ENCODE data around the gene B4GALT2.

Gene B4GALT2

DNA sequence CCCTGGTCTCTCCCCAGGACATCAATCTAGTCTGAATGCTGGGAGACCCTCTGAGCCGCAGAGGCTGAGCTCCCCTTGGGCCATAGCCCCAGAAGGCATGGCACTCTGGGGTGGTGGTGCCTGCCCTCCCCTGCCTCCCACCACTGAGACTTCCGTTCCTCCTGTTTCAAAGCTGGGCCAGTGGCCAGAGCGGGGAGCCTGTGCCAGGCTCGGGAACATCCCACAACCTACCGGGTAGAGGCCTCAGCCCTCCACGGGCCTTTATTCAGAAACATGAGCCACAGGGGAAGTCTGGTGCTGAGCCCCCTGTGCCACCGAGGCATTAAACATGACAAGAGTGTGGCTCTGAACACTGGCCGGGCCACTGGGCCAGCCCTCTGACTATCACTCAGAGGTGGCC, 20.4 kb downstream of the B4GALT2 start:
- H3K27ac Mint-ChIP-seq, result no peak overlapping the region
- no peaks in the 10 kb centered on the region for H3K36me3 Mint-ChIP-seq (ENCODE audit: insufficient read depth)
- no peaks in the 10 kb centered on the region for H3K9me3 Mint-ChIP-seq
- DNase-seq (no peak), ATAC-seq (replicated peaks) (no peak)
- H3K4me3 Mint-ChIP-seq, result no peak overlapping the region
- no peaks in the 10 kb centered on the region for H3K4me1 Mint-ChIP-seq (ENCODE audit: low read depth in 2 of 2)
- H3K27me3 Mint-ChIP-seq, result peaks cover 0 to 18% of the 10 kb centered on the region in 2 donors

DNA sequence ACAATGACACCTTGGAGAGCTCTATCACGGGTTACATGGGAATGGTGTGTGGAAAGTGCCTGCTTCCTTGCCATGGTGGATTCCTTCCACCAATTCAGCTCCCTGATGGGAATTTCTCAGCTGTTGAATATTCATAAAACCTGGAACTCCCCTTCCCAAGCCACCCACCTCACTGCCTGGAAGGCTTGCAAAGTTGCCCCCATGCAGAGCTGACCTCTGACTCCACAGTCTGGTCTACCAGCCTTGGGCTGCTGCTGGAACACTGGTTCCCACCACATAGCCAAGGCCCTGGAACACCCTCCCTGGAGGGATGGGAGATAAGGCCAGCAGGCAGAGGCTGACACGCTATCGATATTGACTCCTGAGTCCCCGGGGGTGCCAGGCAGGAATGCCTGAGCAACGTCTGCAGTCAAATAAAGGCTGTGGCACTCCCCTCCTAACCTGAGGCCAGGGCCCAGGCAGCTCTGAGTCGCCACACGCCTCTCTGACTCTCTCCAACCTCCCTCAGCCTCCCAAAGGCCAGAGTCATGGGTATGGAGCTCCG, 21.2 kb downstream of the B4GALT2 start:
- Mint-ChIP-seq H3K9me3 (no peaks in the 10 kb centered on the region), H3K4me1 (ENCODE audit: low read depth in 2 of 2) (no peaks in the 10 kb centered on the region), H3K27ac (no peak overlapping the region), H3K4me3 (no peak overlapping the region), H3K36me3 (ENCODE audit: insufficient read depth) (no peaks in the 10 kb centered on the region), H3K27me3 (peaks cover 0 to 18% of the 10 kb centered on the region in 2 donors)
- no peak for ATAC-seq (replicated peaks)
- no peak for DNase-seq

DNA sequence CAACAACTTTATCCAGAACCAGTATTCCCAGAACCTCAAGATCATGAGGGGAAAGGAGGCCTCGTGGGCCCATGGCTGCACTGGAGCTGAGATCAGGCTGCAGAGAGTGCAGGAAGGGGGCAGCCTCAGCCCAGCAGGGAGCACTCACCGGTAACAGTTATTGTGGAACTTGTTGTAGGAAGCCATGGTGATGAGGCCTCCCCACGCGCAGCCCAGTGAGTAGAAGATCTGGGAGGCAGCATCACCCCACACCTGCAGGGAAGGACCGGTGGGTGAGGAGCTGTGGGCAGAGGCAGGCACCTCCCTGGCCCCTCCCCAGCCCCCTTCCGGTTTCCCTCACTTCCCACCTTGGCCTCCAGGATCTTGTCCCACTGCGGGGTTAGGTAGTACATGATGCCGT, 23.2 kb downstream of the B4GALT2 start:
- no peaks in the 10 kb centered on the region for H3K9me3 Mint-ChIP-seq
- H3K27ac Mint-ChIP-seq, result no peak overlapping the region
- H3K4me3 Mint-ChIP-seq, result no peak overlapping the region
- DNase-seq (no peak), ATAC-seq (replicated peaks) (no peak)
- H3K36me3 Mint-ChIP-seq (ENCODE audit: insufficient read depth), result no peaks in the 10 kb centered on the region
- no peaks in the 10 kb centered on the region for H3K4me1 Mint-ChIP-seq (ENCODE audit: low read depth in 2 of 2)
- H3K27me3 Mint-ChIP-seq, result peaks cover 0 to 18% of the 10 kb centered on the region in 2 donors

- DNase-seq (no peak), ATAC-seq (replicated peaks) (no peak)
- Mint-ChIP-seq H3K27ac (no peak overlapping the region), H3K36me3 (ENCODE audit: insufficient read depth) (no peaks in the 10 kb centered on the region), H3K9me3 (no peaks in the 10 kb centered on the region), H3K4me1 (ENCODE audit: low read depth in 2 of 2) (no peaks in the 10 kb centered on the region), H3K27me3 (peaks cover 0 to 18% of the 10 kb centered on the region in 2 donors), H3K4me3 (no peak overlapping the region)
Observed at GRCh38 chr1:44002606-44003157, 23.7 kb downstream of the B4GALT2 start.

GRCh38 chr1:44008259-44008658, 29.2 kb downstream of the B4GALT2 start:
- Mint-ChIP-seq H3K4me3 (peak overlapping the region in 1 of 2 donors; percentile 20), H3K4me1 (ENCODE audit: low read depth in 2 of 2) (no peaks in the 10 kb centered on the region), H3K27ac (no peak overlapping the region), H3K9me3 (no peaks in the 10 kb centered on the region), H3K27me3 (no peaks in the 10 kb centered on the region), H3K36me3 (ENCODE audit: insufficient read depth) (no peaks in the 10 kb centered on the region)
- DNase-seq (no peak), ATAC-seq (replicated peaks) (no peak)

DNA sequence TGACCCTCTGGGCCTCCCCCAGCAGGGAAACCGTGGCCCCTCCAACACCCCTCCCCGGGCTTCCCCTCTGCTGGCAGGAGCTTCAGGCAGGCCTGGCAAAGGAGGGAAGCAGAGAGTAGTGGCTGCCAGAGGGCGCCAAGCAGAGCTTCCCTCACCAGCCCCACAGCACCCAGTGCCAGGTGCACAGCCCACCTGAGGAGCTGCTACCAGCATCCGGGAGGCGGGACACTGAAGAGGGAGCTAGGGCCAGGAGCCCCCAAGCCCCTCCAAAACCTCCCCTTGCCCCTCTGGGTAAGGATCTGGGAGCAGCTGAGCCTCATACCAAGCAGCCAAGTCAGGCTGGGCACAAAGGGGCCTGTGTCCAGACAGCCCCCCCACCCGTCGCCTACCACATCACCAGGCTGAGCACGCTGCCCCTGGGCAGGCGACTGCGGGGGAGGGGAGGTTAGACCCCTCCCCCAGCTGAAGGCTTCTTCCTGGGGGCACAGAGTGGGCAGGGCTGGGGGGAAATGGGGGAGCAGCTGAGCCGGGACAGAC, 32.0 kb downstream of the B4GALT2 start:
- Mint-ChIP-seq H3K36me3 (ENCODE audit: insufficient read depth) (no peaks in the 10 kb centered on the region), H3K4me3 (no peak overlapping the region), H3K9me3 (no peaks in the 10 kb centered on the region), H3K27me3 (peaks cover 11 to 21% of the 10 kb centered on the region in 2 donors), H3K27ac (no peak overlapping the region), H3K4me1 (ENCODE audit: low read depth in 2 of 2) (no peaks in the 10 kb centered on the region)
- ATAC-seq (replicated peaks), result no peak
- no peak for DNase-seq

DNA sequence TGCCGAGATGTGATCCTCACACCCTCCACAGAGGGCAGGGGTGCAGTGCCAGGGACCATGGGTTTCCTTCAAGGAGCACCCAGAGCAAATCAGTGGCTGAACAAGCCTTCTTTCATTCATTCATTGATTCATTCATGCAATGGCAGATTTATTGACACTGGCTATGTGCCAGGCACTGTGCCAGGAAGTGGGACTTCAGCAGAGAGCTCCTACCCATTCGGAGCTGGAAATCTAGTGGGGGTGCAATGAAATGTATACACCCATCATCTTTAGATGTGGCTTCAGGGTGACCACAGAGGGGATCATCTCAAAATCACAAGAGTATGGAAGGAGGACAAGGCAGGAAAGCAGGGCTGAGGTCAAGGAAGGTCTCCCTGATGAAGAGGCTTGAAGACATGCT, 33.4 kb downstream of the B4GALT2 start:
- peaks cover 11 to 22% of the 10 kb centered on the region in 2 donors for H3K27me3 Mint-ChIP-seq
- DNase-seq (no peak), ATAC-seq (replicated peaks) (no peak)
- H3K9me3 Mint-ChIP-seq, result no peaks in the 10 kb centered on the region
- H3K27ac Mint-ChIP-seq, result no peak overlapping the region
- no peaks in the 10 kb centered on the region for H3K4me1 Mint-ChIP-seq (ENCODE audit: low read depth in 2 of 2)
- H3K4me3 Mint-ChIP-seq, result no peak overlapping the region
- no peaks in the 10 kb centered on the region for H3K36me3 Mint-ChIP-seq (ENCODE audit: insufficient read depth)

- Mint-ChIP-seq H3K36me3 (ENCODE audit: insufficient read depth) (no peaks in the 10 kb centered on the region), H3K9me3 (no peaks in the 10 kb centered on the region), H3K27ac (no peak overlapping the region), H3K4me3 (no peak overlapping the region), H3K27me3 (peaks cover 11 to 22% of the 10 kb centered on the region in 2 donors), H3K4me1 (ENCODE audit: low read depth in 2 of 2) (no peaks in the 10 kb centered on the region)
- ATAC-seq (replicated peaks) (no peak), DNase-seq (no peak)
Observed at GRCh38 chr1:44012941-44013609, 34.1 kb downstream of the B4GALT2 start.

DNA sequence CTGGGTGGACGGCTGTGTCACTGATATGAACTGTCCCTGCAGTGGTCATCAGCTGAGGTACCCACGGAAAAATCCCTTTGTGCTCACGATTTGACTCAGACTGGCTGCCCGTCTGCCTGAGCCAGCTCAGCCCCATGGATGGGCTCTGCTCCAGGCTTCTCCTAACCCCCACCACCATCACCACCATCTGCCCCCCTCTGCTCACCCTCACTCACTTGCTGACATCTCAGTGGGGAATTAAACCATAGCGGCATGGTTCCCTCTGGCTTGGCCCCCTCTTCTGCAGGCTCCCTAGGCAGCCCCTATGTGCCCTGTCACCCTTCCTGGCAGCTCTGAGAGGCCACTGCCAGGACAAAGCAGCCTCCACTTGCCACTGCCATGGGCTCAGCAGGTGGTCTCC, 34.9 kb downstream of the B4GALT2 start:
- peaks cover 11 to 22% of the 10 kb centered on the region in 2 donors for H3K27me3 Mint-ChIP-seq
- DNase-seq (no peak), ATAC-seq (replicated peaks) (no peak)
- no peak overlapping the region for H3K27ac Mint-ChIP-seq
- H3K9me3 Mint-ChIP-seq, result no peaks in the 10 kb centered on the region
- no peak overlapping the region for H3K4me3 Mint-ChIP-seq
- no peaks in the 10 kb centered on the region for H3K36me3 Mint-ChIP-seq (ENCODE audit: insufficient read depth)
- no peaks in the 10 kb centered on the region for H3K4me1 Mint-ChIP-seq (ENCODE audit: low read depth in 2 of 2)

GRCh38 chr1:44014365-44015104, 35.5 kb downstream of the B4GALT2 start:
- Mint-ChIP-seq H3K4me1 (ENCODE audit: low read depth in 2 of 2) (no peaks in the 10 kb centered on the region), H3K27ac (no peak overlapping the region), H3K9me3 (no peaks in the 10 kb centered on the region), H3K36me3 (ENCODE audit: insufficient read depth) (no peaks in the 10 kb centered on the region), H3K27me3 (peaks cover 11 to 22% of the 10 kb centered on the region in 2 donors), H3K4me3 (no peak overlapping the region)
- no peak for ATAC-seq (replicated peaks)
- no peak for DNase-seq

GRCh38 chr1:44015206-44015605, 36.2 kb downstream of the B4GALT2 start:
- DNase-seq, result no peak

DNA sequence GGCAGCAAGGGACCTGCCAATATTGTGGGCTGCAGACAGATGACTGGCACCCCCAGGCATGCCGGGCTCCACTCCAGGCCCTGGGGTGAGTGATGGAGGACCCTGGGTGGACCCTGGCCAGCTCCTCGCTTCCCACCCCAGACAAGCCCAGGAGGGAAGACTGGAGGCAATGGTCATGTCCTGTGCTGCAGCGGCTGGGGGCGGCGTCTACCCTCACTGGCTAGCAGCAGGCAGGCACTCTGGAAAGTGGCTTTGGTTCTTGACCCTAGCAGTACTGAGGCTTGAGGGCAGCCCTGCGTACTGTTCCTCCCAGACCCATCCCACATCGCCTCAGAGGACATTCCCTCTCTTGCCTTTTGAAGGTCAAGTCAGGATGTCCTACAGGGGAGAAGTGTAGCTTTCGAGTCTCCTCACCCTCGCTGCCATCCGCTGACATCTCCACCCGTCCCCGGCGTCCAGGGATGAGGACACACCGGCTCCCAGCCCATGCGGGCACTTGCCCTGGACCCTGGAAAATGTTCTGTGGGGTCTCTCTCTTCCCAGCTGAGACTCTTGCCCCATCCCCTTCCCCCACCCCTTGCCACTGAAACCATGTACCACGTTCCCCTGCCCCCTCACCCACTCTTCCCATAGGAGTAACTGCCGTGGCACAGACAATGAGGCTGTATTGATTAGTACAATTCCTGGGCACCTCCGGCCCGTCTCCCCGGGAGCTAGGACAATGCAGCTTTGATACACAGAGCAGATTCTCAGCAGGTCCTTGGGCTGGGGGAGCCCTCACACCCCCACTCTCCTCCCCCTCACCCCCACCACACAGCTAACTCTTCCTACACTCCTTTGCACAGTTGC, 37.3 kb downstream of the B4GALT2 start:
- Mint-ChIP-seq H3K4me1 (ENCODE audit: low read depth in 2 of 2) (no peaks in the 10 kb centered on the region), H3K27me3 (peaks cover 11 to 22% of the 10 kb centered on the region in 2 donors)
- DNase-seq, result no peak

More at GRCh38 chr1:44015206-44015605, 36.2 kb downstream of the B4GALT2 start:
- H3K27me3 Mint-ChIP-seq, result peaks cover 11 to 22% of the 10 kb centered on the region in 2 donors
- H3K4me1 Mint-ChIP-seq (ENCODE audit: low read depth in 2 of 2), result no peaks in the 10 kb centered on the region
- no peaks in the 10 kb centered on the region for H3K36me3 Mint-ChIP-seq (ENCODE audit: insufficient read depth)
- no peaks in the 10 kb centered on the region for H3K9me3 Mint-ChIP-seq
- H3K4me3 Mint-ChIP-seq, result no peak overlapping the region
- no peak for ATAC-seq (replicated peaks)
- H3K27ac Mint-ChIP-seq, result no peak overlapping the region

DNA sequence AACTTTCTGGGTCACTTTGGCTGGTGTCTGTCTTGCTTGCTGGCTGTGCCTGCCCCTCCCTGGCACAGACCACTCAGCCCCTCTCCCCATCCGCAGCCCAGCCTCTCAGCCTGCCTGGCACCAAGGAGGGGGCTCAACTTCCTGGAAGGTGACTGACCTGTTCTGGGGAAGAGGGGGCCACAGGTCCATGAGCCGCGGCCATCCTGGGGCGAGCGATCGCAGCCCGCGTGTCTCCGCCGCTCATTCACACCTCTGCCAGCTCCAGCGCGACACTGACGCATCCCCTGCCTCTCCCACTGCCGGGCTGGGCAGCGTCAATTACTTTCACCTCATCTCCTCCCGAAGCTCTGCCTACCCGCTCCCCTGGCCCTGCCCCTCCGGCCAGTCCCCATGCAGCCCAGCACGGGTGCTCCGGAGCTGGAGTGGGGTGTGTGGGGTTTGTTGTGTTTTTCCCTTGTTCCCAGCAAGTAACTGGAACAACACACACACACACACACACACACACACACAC, 37.9 kb downstream of the B4GALT2 start:
- DNase-seq (no peak), ATAC-seq (replicated peaks) (no peak)
- Mint-ChIP-seq H3K27me3 (peaks cover 11 to 22% of the 10 kb centered on the region in 2 donors), H3K36me3 (ENCODE audit: insufficient read depth) (no peaks in the 10 kb centered on the region), H3K9me3 (no peaks in the 10 kb centered on the region), H3K27ac (no peak overlapping the region), H3K4me3 (no peak overlapping the region), H3K4me1 (ENCODE audit: low read depth in 2 of 2) (no peaks in the 10 kb centered on the region)

More for the DNA sequence above, 37.3 kb downstream of the B4GALT2 start:
- Mint-ChIP-seq H3K36me3 (ENCODE audit: insufficient read depth) (no peaks in the 10 kb centered on the region), H3K9me3 (no peaks in the 10 kb centered on the region), H3K4me3 (no peak overlapping the region), H3K27ac (no peak overlapping the region)
- no peak for ATAC-seq (replicated peaks)

Data from effector memory CD8-positive, alpha-beta T cell (primary cell).